GM19025 (cell line): ENCODE measurements around the gene ZBTB49.

Experiments
- ATAC-seq: cut with Tn5 transposase; IDR thresholded peaks from one replicate; pipeline ENCODE4 v1.9.1; 2021; ENCODE audit warnings: mild to moderate bottlenecking, low read depth, moderate library complexity; ENCODE audit not compliant: unreplicated experiment

Gene ZBTB49

GRCh38 chr4:4281787-4282186, 8.3 kb upstream of the ZBTB49 start:
- no peak for ATAC-seq

GRCh38 chr4:4284827-4285618, 5.0 kb upstream of the ZBTB49 start:
- ATAC-seq, result no peak

- no peak for ATAC-seq
These were observed 2.0 kb upstream of the ZBTB49 start for GRCh38 chr4:4288098-4288497.

GRCh38 chr4:4289055-4289454, 996 bp upstream of the ZBTB49 start:
- ATAC-seq, result no peak

- no peak for ATAC-seq
These were observed 482 bp upstream of the ZBTB49 start for GRCh38 chr4:4289597-4289940.

GRCh38 chr4:4293279-4293678, 3.2 kb downstream of the ZBTB49 start:
- no peak for ATAC-seq

GRCh38 chr4:4296283-4296846, 6.3 kb downstream of the ZBTB49 start:
- no peak for ATAC-seq

- no peak for ATAC-seq
These were observed 9.0 kb downstream of the ZBTB49 start for GRCh38 chr4:4299006-4299405.

- ATAC-seq, result no peak
These were observed 11.9 kb downstream of the ZBTB49 start for GRCh38 chr4:4302001-4302400.

GRCh38 chr4:4302416-4302815, 12.4 kb downstream of the ZBTB49 start:
- no peak for ATAC-seq

GRCh38 chr4:4306920-4307319, 16.9 kb downstream of the ZBTB49 start:
- ATAC-seq, result no peak

- ATAC-seq, result no peak
These were observed 18.9 kb downstream of the ZBTB49 start for GRCh38 chr4:4308800-4309441.

GRCh38 chr4:4311193-4311592, 21.1 kb downstream of the ZBTB49 start:
- no peak for ATAC-seq

GRCh38 chr4:4315461-4316149, 25.6 kb downstream of the ZBTB49 start:
- no peak for ATAC-seq

GRCh38 chr4:4316150-4316495, 26.1 kb downstream of the ZBTB49 start:
- ATAC-seq, result no peak

GRCh38 chr4:4317496-4318232, 27.6 kb downstream of the ZBTB49 start:
- no peak for ATAC-seq

GRCh38 chr4:4320528-4320927, 30.5 kb downstream of the ZBTB49 start:
- no peak for ATAC-seq

- no peak for ATAC-seq
These were observed 31.1 kb downstream of the ZBTB49 start for GRCh38 chr4:4320951-4321714.

- ATAC-seq, result no peak
These were observed 32.1 kb downstream of the ZBTB49 start for GRCh38 chr4:4321951-4322688.
